Measurements from ENCODE around the gene PNMA1.

DNA sequence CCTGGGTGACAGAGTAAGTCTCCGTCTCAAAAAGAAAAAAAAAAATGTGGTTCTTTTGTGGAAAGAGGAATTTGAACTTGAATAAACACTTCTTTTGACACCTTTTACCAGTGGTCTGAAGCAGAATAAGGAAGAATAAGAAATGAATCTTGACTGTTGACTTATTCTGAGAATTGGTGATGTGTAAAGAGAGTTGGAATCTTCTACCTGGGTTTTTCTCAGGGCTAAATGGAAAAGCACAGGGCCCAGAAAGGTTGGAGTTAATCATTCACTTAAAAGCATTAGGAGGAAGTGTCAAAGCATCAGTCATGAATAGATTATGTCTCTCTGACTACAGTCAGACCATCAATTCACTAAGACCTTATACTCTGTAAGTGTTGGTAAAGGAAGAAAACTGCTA, 13.9 kb downstream of the PNMA1 start:
- TF ChIP-seq POLR2A (IDR thresholded peaks at IDR 0.05) = no peak
- no peak for TF ChIP-seq CTCF (IDR thresholded peaks at IDR 0.05)
